Transverse colon (tissue), 4 donors: ENCODE measurements around the gene DMD. TPM values are rescaled to one million over a fixed set of nuclear protein-coding genes. Genes with fewer than 3 reads are reported as not detected.

Experiments
- DNase-seq: peaks from one replicate; pipeline ENCODE4 v3.0.0-alpha.2; 2019
- H3K27ac ChIP-seq, 4 donors: fragments of 200-600 bp; sonication (generic); 2 replicates each; pipeline ENCODE4 v1.5.1; 2016 to 2018; ENCODE audit warnings: inconsistent platforms in 4 of 4
- H3K27me3 ChIP-seq: fragments of 200-600 bp; sonication (generic); 2 replicates; pipeline ENCODE4 v1.5.1; 2017; ENCODE audit warnings: inconsistent platforms
- H3K36me3 ChIP-seq, 4 donors: fragments of 200-600 bp; sonication (generic); 2 replicates each; pipeline ENCODE4 v1.5.1; 2017 to 2019; ENCODE audit warnings: inconsistent platforms in 4 of 4
- H3K4me1 ChIP-seq, 4 donors: fragments of 200-600 bp; sonication (generic); 2 replicates each; pipeline ENCODE4 v1.5.1; 2017 to 2020; ENCODE audit warnings: inconsistent platforms in 4 of 4
- H3K4me3 ChIP-seq, 4 donors: fragments of 200-600 bp; sonication (generic); 1 replicate in 1 of 4; 2 replicates in 3 of 4; pipeline versions ENCODE4 v1.5.1 to v1.6.1; 2017 to 2019; ENCODE audit warnings: inconsistent platforms in 4 of 4
- H3K9me3 ChIP-seq, 2 donors: fragments of 200-600 bp; sonication (generic); 2 replicates each; pipeline ENCODE4 v1.5.1; 2017 to 2019; ENCODE audit warnings: inconsistent platforms in 2 of 2
- EP300 ChIP-seq: sonication (generic); formaldehyde crosslinking; IDR thresholded peaks from one replicate; pipeline ENCODE4 v1.6.1; 2017; ENCODE audit warnings: antibody characterized with exemption, low read depth
- POLR2A ChIP-seq: fragments of 450-650 bp; IDR thresholded peaks from one replicate; pipeline ENCODE4 v1.6.1; 2016; ENCODE audit warnings: antibody characterized with exemption, mild to moderate bottlenecking, moderate library complexity
- POLR2AphosphoS5 ChIP-seq, 3 donors: sonication (generic); formaldehyde crosslinking; IDR thresholded peaks; one replicate each; pipeline ENCODE4 v1.6.1; 2016; ENCODE audit warnings: antibody characterized with exemption in 3 of 3
- WGBS, 2 donors: methylation state at CpG; one replicate each; pipeline ENCODE4 v1.1.5; 2018; ENCODE audit warnings: low coverage in 1 of 2; 5-methylcytosine and 5-hydroxymethylcytosine counted together
- in situ Hi-C, 4 donors: fragments of 200-750 bp; cut with MboI; loops; one replicate each; pipeline versions ENCODE4 v1.15.0 to v1.15.1; 2017; ENCODE audit warnings: low sequenced_read_pairs in 3 of 4, low pct_ligation_motif_present in 1 of 4, low pct_unique_long_range_greater_than_20kb in 1 of 4
- intact Hi-C: fragments of 100-400 bp; cut with DNase I; formaldehyde crosslinking; loops from one replicate; pipeline ENCODE4 v1.15.1; 2023; ENCODE audit warnings: low total_unique reads
- total RNA-seq, 4 donors: library from RNA; depleted of rRNA; stranded (reverse); fragments of >200 nt; gene quantifications; one replicate each; pipeline ENCODE4 v1.1.0, GENCODE V29; 2016
- TF ChIP-seq, protein P1 (sequence below), 5 experiments: fragments of 200-600 bp in 3 of 5; fragments of 450-650 bp in 2 of 5; sonication (generic) in 3 of 5; IDR thresholded peaks; 1 replicate in 2 of 5; 2 replicates in 3 of 5; pipeline ENCODE4 v1.5.1; 2016 to 2017; ENCODE audit warnings: antibody characterized with exemption in 5 of 5, inconsistent platforms in 3 of 5, mild to moderate bottlenecking in 2 of 5, moderate library complexity in 1 of 5

The DMD gene
- total RNA-seq, 4 donors from 2014 or later, result 20.9 to 44.6 (median 32.5) TPM

- no peaks in the 10 kb centered on the region for H3K36me3 ChIP-seq
- H3K4me1 ChIP-seq, result no peaks in the 10 kb centered on the region
- DNase-seq, result no peak
- intact Hi-C loops (no loop called here), in situ Hi-C loops (no loop called here)
- H3K27ac ChIP-seq, result no peak overlapping the region
- no peaks in the 10 kb centered on the region for H3K27me3 ChIP-seq
- TF ChIP-seq EP300, result no peak
- no peak for TF ChIP-seq POLR2A
- no peak for TF ChIP-seq POLR2AphosphoS5 (IDR thresholded peaks at IDR 0.05)
- TF ChIP-seq, protein P1, sequence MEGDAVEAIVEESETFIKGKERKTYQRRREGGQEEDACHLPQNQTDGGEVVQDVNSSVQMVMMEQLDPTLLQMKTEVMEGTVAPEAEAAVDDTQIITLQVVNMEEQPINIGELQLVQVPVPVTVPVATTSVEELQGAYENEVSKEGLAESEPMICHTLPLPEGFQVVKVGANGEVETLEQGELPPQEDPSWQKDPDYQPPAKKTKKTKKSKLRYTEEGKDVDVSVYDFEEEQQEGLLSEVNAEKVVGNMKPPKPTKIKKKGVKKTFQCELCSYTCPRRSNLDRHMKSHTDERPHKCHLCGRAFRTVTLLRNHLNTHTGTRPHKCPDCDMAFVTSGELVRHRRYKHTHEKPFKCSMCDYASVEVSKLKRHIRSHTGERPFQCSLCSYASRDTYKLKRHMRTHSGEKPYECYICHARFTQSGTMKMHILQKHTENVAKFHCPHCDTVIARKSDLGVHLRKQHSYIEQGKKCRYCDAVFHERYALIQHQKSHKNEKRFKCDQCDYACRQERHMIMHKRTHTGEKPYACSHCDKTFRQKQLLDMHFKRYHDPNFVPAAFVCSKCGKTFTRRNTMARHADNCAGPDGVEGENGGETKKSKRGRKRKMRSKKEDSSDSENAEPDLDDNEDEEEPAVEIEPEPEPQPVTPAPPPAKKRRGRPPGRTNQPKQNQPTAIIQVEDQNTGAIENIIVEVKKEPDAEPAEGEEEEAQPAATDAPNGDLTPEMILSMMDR (IDR thresholded peaks at IDR 0.05), result no peak
- H3K9me3 ChIP-seq, result no peaks in the 10 kb centered on the region
- 59 to 92% methylated on average over 2 to 4 of the region's 4 CpGs for WGBS, 2 donors
- no peak overlapping the region for H3K4me3 ChIP-seq
These were observed 1123.7 kb downstream of the DMD start for GRCh38 chrX:32087663-32088062.

DNA sequence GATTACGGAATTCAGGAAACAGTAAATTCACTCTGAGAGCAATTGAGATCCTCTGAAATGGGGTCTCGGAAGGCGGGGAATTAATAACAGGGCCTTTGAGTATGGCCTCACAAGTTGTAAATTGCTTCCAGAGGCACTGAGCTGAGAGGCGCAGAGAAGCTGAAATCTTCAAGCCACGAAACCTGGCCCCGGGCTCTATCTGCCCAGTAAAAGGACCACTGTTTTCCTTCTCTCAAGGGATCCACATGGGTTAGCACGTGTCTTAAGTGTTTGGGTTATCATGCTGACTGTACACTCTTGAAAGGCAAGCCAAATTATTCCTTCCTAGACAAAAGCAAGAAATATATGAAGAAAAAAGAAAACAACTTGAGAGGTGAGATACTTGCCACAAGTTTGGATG lies 1126.6 kb downstream of the DMD start:
- 77% methylated on average over 7 of the region's 7 CpGs; no CpG with 5 or more reads in 1 of the 2 donors for WGBS, 2 donors
- no peak overlapping the region for H3K27ac ChIP-seq
- TF ChIP-seq POLR2AphosphoS5 (IDR thresholded peaks at IDR 0.05), result no peak
- TF ChIP-seq EP300, result no peak
- TF ChIP-seq, protein P1 (IDR thresholded peaks at IDR 0.05), result no peak
- no peak for TF ChIP-seq POLR2A
- no peaks in the 10 kb centered on the region for H3K9me3 ChIP-seq
- in situ Hi-C loops, result no loop called here
- H3K27me3 ChIP-seq, result no peaks in the 10 kb centered on the region
- no peaks in the 10 kb centered on the region for H3K36me3 ChIP-seq
- no peak overlapping the region for H3K4me3 ChIP-seq
- intact Hi-C loops, result no loop called here
- no peak for DNase-seq
- H3K4me1 ChIP-seq, result no peaks in the 10 kb centered on the region

DNA sequence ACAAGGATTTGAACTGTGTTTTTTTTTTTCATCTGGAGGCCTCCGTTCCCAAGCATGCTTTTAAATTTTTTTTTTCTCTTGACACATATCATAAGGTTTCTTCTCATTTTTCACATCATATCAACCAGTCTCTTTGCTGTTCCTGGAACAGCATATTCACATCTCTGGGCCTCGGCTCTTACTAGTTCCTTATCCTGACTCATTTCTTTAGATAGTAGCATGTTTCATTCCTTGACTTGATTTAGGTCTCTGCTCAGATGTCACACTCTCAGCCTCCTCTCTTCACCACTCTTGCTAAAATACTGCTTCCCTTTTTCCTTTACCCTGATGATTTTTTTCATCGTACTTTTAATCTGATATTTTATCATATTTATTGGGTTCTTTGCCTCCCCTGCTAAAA lies 1163.1 kb downstream of the DMD start:
- no peaks in the 10 kb centered on the region for H3K36me3 ChIP-seq
- no peaks in the 10 kb centered on the region for H3K27me3 ChIP-seq
- 63 to 67% methylated on average over 1 to 3 of the region's 3 CpGs for WGBS, 2 donors
- TF ChIP-seq, protein P1 (IDR thresholded peaks at IDR 0.05), result no peak
- no peak for TF ChIP-seq POLR2A
- TF ChIP-seq POLR2AphosphoS5 (IDR thresholded peaks at IDR 0.05), result no peak
- no peak for DNase-seq
- in situ Hi-C loops, result no loop called here
- H3K27ac ChIP-seq, result no peak overlapping the region
- no peaks in the 10 kb centered on the region for H3K9me3 ChIP-seq
- no peak overlapping the region for H3K4me3 ChIP-seq
- H3K4me1 ChIP-seq, result no peaks in the 10 kb centered on the region
- intact Hi-C loops, result no loop called here

- DNase-seq, result no peak
- in situ Hi-C loops (no loop called here), intact Hi-C loops (no loop called here)
- no peak for TF ChIP-seq POLR2A
- TF ChIP-seq EP300, result no peak
- no peak for TF ChIP-seq POLR2AphosphoS5 (IDR thresholded peaks at IDR 0.05)
- TF ChIP-seq, protein P1 (IDR thresholded peaks at IDR 0.05), result no peak
- no peaks in the 10 kb centered on the region for H3K9me3 ChIP-seq
- no peaks in the 10 kb centered on the region for H3K36me3 ChIP-seq
- no peaks in the 10 kb centered on the region for H3K27me3 ChIP-seq
- no peaks in the 10 kb centered on the region for H3K4me1 ChIP-seq
- WGBS, 2 donors, result 67 to 71% methylated on average over 3 to 4 of the region's 4 CpGs
- H3K4me3 ChIP-seq, result no peak overlapping the region
- no peak overlapping the region for H3K27ac ChIP-seq
These were observed 1166.2 kb downstream of the DMD start for GRCh38 chrX:32045149-32045548.
